Measurements from ENCODE around the gene MLXIP.

MLXIP gene

GRCh38 chr12:122182887-122183587 is 104.5 kb downstream of the MLXIP start, which contains the start of gene LRRC43:
LRRC43 (plus strand) TSS chr12:122183123; CDS start chr12:122183145, 22 bp downstream.
- DNase-seq = peak in 14 of 58 donors; percentile 11 to 66 (median 22)

- DNase-seq = no peak
These were observed 105.0 kb downstream of the MLXIP start for GRCh38 chr12:122183588-122183940.

GRCh38 chr12:122184517-122184916 is 106.0 kb downstream of the MLXIP start:
- DNase-seq = no peak

- no peak for DNase-seq
These were observed 106.5 kb downstream of the MLXIP start for GRCh38 chr12:122185079-122185478.

GRCh38 chr12:122185494-122186082 is 107.0 kb downstream of the MLXIP start:
- no peak for DNase-seq

GRCh38 chr12:122187466-122187865 is 108.9 kb downstream of the MLXIP start:
- DNase-seq = no peak

- DNase-seq = no peak
These were observed 111.3 kb downstream of the MLXIP start for GRCh38 chr12:122189626-122190475.

- peak in 12 of 58 donors; percentile 2 to 39 (median 18) for DNase-seq
These were observed 112.5 kb downstream of the MLXIP start for GRCh38 chr12:122190842-122191668.

- no peak for DNase-seq
These were observed 113.9 kb downstream of the MLXIP start for GRCh38 chr12:122192441-122192840.

GRCh38 chr12:122194804-122195203 is 116.2 kb downstream of the MLXIP start:
- no peak for DNase-seq

GRCh38 chr12:122195405-122195804 is 116.8 kb downstream of the MLXIP start:
- no peak for DNase-seq

Measured in anterior cingulate cortex (tissue), 58 donors.